Femur (tissue), 1 donor: ENCODE data around the gene NEURL1.
A peak's percentile ranks its signal among the peaks of the same experiment; 100 is the strongest.

Experiments
- DNase-seq: peaks from one replicate; pipeline ENCODE4 v3.0.0-alpha.2; 2017

NEURL1 gene, protein sequence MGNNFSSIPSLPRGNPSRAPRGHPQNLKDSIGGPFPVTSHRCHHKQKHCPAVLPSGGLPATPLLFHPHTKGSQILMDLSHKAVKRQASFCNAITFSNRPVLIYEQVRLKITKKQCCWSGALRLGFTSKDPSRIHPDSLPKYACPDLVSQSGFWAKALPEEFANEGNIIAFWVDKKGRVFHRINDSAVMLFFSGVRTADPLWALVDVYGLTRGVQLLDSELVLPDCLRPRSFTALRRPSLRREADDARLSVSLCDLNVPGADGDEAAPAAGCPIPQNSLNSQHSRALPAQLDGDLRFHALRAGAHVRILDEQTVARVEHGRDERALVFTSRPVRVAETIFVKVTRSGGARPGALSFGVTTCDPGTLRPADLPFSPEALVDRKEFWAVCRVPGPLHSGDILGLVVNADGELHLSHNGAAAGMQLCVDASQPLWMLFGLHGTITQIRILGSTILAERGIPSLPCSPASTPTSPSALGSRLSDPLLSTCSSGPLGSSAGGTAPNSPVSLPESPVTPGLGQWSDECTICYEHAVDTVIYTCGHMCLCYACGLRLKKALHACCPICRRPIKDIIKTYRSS

DNA sequence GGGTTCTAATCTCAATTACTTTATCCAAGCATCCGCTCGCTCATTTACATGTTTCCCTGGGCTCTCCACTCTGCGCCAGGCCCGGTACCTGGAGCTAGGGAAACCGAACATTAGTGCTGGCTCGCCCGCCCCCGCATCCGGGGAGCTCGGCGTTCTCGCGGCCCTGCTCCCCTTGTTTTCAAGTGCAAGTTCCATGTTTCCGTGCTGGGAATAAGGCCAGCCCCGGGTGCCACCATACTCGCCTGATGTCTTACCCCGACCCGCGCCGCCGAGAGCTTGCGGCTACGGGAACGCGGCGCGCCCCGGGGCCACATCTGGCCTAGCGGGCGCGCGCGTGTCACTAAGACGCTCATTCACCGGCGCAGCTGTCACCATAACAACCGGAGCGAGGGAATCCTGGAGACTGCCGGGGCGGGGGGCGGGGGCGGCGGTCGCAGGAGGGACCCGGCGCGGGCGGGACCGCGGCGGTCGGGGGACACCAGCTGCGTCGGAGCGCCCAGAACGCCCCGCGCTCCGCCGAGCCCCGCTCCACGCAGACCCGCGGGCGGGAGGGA lies at the start of gene NEURL1:
Gene NEURL1, plus strand, starts transcription at position 344 of the 554 bp plus-strand sequence. CDS start 683 bp downstream, outside the sequence.
- DNase-seq = peak; percentile 56

DNA sequence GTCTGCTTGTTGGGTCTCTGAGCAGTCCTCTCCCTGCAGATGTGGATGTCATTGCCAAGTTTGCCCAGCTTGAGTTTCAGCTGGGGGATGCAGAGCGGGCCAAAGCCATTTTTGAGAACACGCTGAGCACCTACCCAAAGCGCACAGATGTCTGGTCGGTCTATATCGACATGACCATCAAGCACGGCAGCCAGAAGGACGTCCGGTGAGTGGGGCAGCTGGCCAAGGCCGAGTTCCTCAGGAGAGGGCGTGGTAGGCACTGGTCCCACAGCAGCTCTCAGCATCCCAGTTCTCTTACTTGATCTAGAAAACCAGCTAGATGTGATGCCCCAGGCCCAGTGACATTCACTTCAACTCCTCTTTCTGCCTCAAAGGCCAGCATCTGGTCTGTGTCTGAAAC lies 49.0 kb upstream of the NEURL1 start:
- DNase-seq = no peak

DNA sequence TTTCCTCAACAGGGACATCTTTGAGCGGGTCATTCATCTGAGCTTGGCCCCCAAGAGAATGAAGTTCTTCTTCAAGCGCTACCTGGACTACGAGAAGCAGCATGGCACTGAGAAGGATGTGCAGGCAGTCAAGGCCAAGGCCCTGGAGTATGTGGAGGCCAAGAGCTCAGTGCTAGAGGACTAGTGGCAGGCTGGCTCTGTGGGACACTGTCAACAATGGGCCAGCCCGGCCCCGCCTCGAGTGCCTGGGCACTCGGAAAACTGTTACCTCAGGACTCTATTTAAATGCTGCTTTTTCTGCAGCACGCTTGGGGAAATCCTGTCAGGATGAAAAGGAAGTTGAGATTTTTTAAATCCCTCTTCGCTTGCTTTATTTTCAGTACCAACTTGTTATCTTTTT lies 48.1 kb upstream of the NEURL1 start:
- no peak for DNase-seq

DNA sequence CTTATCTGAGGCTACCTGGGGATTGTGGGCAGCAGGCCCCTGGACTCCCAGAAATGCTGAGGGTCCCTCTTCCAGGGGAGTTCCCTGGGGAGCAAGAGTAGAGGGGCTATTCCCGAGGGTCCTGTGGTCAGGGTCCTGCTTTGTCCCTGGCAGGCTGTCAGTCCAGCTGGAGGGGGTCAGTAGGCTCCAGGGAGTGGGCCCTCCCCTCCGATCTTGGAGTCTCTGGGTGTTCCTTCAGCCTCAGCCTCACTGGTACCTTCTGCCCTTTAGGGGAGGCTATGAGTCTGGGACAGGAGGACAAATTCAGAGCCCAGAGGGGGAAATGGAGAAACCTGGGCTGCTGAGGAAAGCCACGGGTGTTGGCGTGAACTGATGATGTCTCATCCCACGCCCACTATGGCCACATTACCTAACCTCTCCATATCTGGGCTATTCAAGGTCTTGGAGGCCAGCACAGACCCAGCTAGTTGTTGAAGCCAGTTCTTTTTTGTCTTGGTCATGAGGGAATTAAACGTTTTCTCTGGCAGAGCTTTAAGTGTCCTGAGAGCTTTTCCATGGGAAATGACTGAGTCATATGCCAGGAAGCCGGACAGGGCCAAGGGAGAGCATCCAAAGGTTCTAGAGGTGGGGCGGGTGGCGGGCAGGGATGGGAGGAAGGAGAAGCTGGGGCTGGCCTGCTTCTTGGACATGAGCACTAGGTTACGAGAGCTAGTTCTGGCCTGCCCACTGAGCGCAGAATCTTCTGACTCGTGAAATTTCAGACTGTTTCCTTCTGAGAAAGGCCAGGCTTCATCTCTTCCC lies 47.5 kb upstream of the NEURL1 start:
- no peak for DNase-seq

DNA sequence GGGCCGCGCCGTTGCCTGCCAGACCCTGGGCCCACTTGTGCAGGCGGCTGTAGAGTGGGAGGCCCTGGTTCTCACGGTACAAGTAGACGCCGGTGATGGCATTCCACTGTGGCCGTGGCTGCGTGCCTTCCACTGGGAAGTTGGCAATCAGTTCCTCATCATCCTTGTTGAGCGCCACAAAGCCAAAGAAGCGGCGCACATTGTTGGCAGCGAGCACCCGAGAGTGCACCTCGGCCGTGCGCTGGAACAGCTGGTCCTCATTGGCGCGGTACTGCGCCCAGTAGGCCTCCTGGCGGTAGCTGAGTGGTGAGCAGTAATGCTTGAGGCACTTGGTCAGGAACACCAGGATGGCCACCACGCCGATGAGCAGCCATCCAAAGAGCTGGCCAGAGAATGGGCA lies 46.3 kb upstream of the NEURL1 start:
- no peak for DNase-seq

DNA sequence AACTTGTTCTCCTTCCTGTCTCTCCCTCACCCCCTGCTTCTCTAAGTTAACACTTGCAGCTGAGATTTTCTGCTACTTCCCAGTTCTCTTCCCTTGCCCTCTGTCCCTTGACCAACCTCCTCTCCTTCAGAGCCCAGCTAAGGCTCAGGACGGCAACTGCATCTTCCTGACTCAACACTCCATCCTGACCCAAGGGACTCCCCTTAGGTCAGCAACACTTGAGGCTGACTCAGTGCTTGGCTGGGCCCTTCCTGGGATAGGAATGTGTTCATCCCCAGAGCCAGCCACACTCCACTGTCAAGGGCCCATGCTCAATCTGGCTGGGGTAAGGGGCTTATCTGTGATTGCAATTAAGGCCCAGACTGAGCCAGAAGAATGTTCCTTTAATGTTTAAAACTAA lies 44.8 kb upstream of the NEURL1 start:
- no peak for DNase-seq

DNA sequence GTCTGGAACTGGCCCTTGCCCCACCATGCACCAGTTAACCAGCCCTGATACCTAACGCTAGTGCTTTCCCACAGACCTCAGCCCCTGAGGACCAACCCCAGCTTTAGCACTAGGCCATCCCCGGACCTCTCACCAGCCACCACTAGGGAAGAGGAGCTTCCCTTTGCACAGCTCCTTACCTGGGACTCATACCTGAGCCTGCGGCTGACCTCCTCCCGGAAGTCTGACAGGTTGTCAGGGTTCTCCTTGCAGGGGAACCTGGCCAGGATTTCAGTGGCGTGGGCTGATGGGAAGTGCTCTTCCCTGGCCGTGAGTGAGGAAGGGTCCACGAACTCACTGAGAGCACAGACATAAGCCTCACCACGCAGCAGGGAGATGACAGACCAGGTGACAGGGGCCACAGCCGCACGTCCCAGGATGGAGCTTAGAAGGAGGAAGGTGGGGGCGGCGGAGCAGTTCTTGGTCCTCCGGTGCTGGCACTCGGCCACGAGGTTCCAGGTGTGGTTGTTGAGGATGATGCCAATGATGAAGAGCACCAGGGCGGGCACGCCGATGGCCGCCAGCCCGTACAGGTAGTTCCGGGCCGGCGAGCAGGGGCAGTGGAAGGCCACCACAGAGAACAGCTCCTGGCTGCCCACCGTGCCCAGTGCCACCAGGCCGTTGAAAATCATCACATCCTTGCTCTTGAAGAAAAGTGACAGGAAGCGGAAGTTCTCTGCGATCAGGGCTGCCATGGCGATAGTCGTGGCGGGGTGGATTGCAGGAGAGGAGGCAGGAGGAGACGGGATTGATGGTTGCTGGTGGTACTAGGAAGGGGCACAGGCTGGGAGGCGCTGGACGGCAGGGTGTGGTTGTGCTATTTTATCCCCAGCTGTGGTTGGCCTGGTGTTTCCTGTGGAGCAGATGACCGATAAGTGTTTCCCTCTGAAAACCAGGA lies 44.0 kb upstream of the NEURL1 start:
- no peak for DNase-seq

DNA sequence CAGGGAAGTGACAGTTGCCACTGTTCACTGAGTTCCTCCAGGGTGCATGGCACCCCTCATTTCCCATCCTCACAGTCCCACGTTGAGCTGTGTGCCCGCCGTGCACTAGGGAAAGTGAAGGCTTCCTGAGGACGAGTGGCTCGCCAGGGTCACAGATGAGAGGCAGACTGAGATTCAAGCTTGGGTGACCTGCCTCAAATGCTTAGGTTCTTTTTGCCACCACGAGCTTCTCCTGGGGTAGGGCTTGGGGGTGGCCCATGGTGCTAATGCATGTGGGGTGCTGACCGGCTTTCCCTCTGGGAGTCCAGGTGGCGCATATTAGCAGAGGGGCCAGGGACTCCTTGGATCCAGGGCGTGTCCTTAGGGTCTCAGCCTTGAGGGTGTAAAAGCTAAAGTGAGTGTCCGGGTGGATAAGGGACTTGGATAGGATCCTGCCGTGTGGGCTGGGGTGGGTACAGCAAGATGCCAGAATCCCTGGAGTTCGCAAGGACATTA lies 43.3 kb upstream of the NEURL1 start:
- DNase-seq = no peak

DNA sequence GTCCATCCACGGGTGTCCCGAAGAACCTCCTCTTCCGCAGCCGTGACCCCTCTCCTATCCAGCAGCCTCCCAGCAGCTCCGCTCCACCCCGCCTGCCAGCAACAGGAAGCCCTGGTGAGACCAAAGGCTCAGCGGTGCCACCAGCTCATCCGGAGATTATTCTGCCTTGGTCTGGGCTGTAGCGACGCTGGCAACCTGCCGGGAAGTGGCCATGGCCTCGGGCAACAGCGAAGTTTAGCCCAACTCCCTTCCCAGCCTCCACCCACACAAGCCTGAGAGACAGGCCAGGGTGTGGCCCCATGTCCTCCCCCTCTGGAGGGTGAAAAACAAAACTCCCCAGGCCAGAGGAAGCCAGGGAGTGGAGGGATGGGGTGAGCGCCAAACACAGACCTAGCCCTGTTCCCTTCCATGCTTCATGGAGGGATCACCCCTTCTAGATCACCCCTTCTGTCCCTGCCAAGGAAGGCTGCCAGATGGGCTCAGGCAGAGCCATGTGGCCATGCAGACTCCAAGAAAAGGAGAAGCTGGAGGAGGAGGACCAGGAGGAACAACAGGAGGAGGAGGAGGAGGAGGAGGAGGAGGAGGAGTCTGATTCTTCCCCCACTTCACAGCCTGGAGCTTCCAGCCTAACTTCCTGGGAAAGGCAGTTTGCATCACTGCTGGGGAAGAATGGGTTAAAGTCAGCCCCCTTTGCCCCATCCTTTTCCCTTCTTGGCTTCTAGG lies 42.3 kb upstream of the NEURL1 start:
- DNase-seq = peak; percentile 57

DNA sequence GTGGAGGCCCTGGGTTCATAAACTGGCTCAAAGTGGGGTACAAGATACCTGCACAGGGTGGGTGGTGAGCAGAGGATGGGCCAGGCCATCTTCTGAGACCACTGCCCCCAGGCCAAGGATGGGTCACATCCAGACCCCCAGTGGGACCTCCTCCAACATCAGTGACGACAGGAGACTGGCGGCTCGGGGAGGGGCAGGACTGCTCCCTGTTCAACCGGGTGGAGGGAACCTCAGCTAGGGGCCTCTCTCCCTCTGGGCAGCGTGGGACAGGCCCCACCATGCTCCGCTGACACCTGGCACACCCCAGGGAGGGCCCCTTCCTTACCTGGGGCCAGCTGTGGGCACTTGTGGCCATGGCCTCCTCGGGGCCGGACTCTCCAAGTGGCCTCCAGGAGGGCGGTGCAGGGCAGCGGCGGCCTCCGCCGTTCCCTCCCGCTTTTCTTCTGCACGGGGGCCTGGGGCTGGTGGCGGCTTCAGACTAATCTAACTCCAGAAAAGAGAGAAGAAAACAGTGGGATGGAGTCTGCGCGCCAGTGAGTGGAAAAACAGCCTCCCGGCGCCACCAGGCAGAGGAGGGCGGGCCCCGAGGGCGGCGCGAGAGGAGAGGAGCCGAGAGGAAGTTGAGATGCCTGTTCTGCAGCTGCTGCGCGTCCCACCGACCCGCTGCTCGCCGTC lies 41.5 kb upstream of the NEURL1 start, which contains the start of gene CALHM2:
Gene CALHM2, minus strand, starts transcription at position 540 of the 675 bp plus-strand sequence. CDS start 2,429 bp downstream, outside the sequence.
- DNase-seq = peak; percentile 88

DNA sequence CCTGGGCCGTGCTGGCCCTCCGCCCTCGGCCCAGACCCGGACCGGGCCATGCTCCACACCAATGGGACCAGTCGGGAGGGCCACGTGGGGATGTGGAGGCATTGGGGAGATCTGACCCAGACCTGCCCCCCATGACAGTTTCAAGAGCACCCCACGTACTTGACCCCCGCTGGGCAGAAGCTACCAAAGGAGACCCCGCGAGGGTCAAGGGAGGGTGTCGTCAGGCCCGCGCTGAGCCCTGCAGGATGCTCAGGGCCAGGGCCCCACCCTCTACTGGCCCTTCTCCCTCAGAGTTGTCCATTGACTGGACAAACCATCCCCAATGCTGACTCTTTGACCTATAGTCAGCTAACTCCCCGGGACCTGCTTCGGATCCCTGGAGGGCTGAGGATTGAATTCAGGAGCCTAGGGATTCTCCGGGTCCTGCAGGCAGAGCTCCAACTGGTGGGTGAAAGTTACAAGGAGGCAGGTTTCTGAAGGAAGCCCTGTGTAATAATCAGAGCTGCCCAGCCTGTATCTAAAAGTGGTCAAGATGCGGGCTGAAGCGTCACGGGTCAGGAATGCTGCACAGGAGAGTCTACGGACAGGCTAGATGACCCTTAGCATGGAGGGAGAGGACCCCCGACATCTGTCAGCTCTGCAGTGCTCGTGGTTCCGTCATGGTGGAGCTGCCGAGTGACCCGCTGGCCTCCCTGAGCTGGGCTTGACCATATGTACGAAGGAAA lies 40.8 kb upstream of the NEURL1 start:
- DNase-seq = no peak

DNA sequence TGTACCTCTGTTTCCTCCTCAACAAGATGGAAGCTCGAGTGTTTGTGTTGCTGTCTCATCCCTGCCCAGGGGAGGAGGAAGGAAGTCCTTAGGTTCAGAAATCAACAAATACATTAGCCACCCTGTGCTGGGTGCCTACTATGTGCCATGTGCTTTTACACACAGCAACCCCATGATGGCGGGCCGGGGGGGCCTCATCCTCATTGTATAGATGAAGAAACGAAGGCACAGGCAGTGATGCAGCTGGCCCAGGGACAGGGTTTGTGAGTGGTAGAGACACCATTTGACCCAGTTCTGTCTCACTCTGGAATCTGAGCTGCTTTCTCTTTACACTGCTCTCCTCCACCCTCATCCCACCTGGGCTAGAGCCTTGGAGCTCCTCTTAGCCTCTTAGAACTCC lies 39.5 kb upstream of the NEURL1 start:
- DNase-seq = no peak

DNA sequence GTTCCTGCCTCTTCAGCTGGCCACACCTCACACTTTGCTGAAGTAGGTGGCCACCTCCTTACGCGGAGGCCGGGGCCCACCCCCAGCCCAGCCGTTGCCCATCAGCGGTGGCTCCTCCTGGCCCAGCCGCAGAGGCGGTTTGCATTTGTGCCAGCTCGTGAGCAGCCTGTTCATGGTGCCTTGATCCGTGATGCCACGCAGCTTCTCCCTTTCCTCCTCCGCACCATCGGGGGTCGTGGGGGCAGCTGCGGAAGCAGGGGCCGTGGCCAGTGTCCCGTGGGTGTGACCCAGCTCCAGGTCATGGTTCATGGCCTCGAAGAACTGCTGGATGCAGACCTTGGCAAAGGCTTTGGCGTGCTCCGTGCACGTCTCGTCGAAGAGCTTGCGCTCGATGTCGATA lies 38.3 kb upstream of the NEURL1 start:
- no peak for DNase-seq

DNA sequence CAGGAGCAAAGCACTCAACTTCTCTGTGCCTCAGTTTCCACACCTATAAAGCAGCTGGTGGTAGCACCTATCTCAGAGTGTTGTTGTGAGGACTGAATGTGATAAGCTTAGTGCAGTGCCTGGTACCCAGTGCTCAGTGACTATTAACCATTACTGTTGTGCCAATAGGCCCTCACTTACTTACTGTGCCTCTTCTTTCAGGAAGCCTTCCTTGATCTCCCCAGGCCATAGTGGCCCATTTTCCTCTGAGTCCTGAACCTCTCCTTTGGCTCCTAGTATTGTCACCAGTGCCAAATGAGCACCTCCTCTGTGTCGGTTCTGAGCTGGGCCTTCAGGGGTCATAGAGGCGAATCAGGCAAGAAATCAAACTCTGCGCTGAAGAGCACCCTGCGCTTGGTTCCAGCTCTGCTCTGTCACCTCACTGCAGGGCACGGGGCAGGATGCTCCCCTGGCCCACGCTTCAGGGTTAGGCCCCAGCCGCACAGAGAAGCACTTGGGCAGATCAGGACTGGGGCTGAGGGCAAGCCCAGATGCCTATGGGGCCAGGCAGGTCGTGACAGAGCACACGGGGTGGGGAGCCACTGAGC lies 37.3 kb upstream of the NEURL1 start:
- no peak for DNase-seq

DNA sequence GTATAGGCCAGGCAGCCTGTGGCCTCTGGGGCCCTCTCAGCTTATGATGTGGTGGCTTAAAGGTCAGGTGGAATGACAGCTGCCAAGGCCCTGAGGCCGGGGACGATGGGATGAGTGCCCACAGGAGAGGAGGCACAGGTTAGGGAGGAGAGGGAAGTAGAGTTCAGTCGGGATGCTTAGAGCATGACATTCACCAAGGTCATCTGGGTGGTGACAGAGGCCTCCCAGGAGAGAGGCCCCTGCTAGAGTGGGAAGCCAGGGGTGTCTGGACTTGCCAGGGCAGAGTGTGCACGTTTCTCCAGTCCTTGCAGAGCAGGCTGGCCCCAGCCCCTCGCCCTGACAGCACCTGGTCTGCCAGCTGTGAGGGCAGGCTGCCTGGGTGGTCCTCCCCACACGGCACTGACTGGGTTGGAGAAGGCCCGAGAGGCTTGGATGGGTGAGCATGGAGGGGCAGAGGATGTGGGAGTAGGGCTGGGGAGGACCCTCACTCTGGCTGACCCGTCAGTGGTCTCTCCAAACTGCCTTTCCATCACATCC lies 36.3 kb upstream of the NEURL1 start:
- no peak for DNase-seq

DNA sequence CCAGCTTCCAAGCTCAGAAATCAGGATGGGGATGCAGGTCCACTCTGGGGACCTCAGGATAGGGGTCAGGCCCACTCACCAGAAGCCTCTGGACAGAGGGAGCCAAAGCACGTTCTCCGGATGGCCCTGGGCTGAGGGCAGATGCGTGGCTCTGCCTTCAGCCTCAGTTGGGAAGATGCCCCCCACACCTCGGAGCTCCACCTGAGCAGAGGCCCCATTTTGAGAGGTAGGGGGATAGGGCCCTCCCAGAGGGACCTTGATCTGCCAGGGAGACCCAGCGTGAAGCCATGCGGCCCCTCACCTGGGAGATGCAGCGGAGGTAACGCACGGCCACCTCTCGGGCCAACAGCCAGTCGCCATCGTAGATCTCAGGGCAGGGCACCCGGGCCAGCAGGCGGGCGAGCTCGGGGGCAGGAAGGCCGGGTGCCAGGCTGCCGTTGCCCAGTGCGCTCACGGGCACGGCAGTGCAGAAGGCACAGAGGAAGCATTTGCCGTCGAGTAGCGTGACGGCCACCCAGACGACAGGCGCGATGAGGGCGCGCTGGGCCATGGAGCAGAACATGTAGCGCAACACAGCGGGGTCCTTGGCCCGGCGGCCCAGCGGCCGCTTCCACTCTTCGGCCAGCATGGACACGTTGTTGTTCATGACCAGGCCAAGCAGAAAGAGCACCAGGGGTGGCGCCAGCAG lies 35.5 kb upstream of the NEURL1 start:
- no peak for DNase-seq

DNA sequence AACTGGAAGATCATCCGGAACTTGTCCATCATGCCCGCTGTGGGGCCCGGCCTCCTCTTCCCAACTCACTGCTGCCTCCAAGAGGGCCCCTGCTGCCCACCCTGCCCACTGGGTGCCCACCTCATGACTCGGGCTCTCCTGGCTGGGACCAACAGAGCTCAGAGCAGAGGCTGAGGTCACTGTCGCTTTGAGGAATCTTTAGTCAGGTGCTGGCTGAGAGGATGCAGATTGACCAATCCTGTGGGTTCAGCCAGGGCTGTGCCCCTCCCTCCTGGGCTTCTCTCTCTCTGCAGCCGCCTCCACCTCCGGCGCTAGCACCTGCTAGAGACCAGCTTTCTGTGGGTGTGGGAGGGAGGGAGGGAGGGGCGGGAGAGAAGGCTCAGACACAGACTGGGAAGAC lies 34.8 kb upstream of the NEURL1 start, which contains the start of gene CALHM1:
Gene CALHM1, minus strand, starts transcription at position 181 of the 400 bp plus-strand sequence. Its CDS starts 149 bp downstream, at position 32.
- DNase-seq = no peak

DNA sequence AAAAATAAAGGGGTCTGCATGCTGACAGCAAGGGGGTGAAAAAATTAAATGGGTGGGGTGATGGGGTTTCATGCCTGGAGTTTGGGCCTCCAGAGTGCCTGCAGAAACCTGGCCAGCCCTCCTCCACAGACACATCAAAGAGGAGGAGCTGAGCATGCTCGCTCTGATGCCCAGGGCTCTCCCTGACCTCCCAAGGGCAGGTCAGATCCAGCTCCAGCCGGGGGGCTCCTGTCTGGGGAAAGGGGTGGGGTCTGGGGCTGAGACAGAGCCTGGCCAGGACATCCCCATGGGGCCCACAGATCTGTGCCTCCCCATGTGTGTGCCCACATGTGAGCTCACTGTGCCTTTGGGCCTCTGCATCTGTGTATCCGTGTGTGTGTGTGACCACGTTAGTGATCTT lies 33.9 kb upstream of the NEURL1 start:
- DNase-seq = no peak
